Jurkat, Clone E6-1 (cell line): ENCODE results near the gene AATF.

Source experiments
- DNase-seq: peaks from one replicate; pipeline ENCODE4 v3.0.0-alpha.2; 2011; ENCODE audit warnings: low read depth, low spot score
- H3K4me3 ChIP-seq: 2 replicates; pipeline ENCODE4 v1.5.1; 2011; ENCODE audit warnings: mild to moderate bottlenecking, low read length, control low read depth, moderate library complexity

Gene AATF

DNA sequence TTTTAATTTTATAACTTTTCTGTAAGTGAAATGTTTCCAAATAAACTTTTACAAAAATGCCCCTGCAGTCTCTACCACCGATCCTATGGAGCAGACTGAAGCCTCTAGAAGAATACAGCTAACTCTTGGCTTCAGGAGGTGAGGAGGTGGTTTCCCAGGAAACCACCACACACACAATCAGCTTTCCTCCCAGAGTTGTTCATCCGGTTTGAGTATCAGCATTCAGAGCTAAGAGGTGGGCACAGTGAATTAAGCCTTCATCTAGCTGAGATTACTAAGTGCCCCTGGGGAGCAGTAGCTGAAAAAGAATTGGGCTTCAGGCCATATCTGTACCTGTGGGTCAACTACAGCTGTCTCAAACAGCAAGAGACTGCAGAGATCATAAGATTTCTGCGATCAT is 139.7 kb downstream of the AATF start:
- DNase-seq, result peak; percentile 18
- H3K4me3 ChIP-seq, result no peak overlapping the region

DNA sequence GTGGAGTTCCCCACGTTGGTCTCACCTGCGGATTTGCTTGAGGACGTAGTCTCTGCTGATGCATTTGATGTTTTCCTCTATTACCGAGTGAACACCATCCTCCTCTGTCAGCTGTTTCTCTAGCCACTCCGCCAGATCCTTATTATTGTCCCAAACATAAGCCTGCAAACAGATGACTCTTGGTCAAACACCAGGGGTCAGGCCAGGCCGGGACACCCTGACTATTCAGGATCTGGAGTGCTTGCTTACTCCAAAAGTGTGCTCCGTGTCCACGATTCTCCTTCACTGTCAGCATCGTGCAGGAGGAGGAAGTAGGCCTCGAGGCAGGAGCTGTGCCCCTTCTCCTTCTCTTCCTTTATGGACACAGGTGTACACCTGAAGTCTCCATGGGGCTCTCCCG is 140.2 kb downstream of the AATF start:
- DNase-seq, result no peak
- H3K4me3 ChIP-seq, result no peak overlapping the region

DNA sequence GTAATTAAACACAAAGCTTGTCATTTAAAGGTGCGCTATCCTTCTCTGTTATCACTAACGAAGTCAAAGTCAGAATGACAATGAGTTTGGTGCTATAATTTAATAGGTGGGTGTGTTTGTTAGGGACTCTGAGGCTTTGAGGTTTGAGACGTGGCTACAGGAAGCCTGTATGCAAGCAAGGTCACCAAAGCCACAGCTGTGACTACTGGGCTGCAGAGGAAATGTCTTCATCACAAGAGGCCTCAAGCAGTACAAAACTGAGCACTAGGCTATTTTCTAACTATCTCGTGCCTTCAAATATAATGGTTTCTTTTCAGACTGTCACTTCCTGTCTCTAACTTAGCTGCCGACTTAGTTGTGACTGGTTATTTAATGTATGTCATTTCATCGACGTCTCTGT is 141.2 kb downstream of the AATF start:
- DNase-seq, result peak; percentile 62
- H3K4me3 ChIP-seq, result no peak overlapping the region

GRCh38 chr17:37090941-37091340 is 142.2 kb downstream of the AATF start:
- DNase-seq, result no peak
- no peak overlapping the region for H3K4me3 ChIP-seq

- no peak for DNase-seq
- H3K4me3 ChIP-seq, result no peak overlapping the region
These were observed 143.3 kb downstream of the AATF start for GRCh38 chr17:37092071-37092470.

GRCh38 chr17:37092701-37093100 is 143.9 kb downstream of the AATF start:
- H3K4me3 ChIP-seq, result no peak overlapping the region
- DNase-seq, result no peak

DNA sequence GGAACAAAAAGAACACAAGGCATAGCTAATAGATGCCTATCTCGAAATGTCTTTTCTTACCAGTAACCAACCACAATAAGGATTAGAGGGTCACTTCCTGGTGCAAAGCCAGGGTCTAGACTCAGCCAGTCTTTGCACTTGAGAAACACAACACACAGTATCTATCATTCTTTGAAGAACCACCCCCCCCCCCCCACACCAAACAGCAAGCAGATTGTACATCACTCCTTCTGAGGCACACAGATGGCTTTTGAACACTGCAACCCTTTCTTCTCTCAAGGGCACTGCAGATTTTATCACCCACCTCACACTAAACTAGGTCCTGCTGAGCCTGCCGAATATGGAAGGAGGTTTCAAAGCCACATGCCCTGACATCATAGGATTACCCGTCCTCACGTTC is 145.6 kb downstream of the AATF start:
- no peak overlapping the region for H3K4me3 ChIP-seq
- DNase-seq, result peak; percentile 77

DNA sequence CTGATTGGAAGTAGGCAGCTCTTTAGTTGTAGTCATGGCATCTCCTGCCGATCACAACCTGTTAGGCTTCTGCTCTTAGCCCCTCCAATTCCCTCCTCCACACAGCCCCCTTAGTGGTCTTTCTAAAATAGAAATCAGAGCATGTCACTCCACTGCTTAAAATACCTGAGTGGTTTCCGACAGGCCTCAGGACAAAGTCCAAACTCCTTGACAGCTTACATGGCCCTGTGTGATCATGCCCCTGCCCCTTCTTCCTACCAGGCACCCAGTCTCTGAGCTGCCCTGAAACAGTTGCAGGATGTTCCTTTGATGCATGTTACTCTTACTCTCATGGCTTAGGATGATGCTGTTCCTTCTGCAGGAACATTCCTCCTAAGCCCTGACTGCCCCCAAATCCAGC is 147.3 kb downstream of the AATF start:
- no peak overlapping the region for H3K4me3 ChIP-seq

GRCh38 chr17:37097154-37097553 is 148.4 kb downstream of the AATF start:
- no peak overlapping the region for H3K4me3 ChIP-seq
- DNase-seq, result no peak

More for the DNA sequence above, 147.3 kb downstream of the AATF start:
- DNase-seq, result no peak

DNA sequence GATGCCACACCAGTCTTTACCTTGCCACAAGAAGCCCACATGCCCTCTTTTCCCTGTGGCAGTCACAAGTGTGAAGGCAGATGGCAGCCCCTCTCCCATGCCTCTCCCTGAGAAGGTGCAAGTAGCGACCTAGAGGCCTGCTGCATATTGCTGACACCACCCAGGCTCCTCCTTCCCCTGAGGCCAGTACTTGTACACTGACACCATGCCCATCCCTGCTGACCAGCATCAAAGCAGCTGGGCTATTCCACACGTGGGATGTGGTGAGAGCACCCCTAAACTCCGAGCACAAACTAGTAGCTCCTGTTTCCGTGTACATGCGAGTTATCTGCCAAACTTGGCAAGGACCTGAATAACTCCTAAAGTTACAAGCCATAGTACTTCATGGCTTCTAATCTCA is 149.4 kb downstream of the AATF start:
- no peak for DNase-seq
- no peak overlapping the region for H3K4me3 ChIP-seq

GRCh38 chr17:37098910-37099664 is 150.3 kb downstream of the AATF start:
- DNase-seq, result no peak
- no peak overlapping the region for H3K4me3 ChIP-seq

DNA sequence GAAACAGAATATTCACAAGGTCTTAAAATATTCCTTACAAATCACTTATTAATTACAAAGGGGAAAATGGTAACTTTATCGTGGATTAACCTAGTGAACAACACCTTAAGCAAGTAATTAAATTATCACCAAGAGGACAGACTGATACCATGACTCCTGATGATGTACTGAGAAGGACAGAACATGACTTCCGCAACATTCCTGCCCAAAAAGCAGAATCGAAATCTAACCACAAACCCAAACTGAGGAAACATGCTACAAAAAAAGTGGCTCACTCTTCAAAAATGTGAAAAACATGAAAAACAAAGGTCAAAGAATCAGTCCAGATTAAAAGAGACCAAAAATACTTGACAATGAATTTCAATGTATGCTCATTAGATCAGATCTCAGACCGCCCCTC is 151.5 kb downstream of the AATF start:
- no peak for DNase-seq

DNA sequence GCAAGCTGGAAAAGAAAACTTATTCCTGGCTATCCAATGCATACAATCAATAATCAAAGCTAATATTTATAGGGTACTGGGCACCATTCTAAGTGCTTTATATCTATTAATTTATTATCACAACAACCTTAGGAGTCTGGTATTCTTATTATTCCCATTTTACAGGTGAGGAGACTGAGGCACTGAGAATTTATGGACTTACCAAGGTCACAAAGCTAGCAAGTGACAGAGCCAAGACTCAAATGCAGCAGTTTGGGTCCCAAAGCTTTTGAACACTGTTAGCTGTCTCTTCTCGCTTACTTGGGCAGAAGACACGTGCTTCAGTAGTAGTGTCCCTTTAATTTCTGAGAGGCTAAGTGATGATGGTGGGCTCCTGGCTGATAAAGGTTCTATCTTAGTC is 152.6 kb downstream of the AATF start:
- no peak for DNase-seq
- H3K4me3 ChIP-seq, result no peak overlapping the region

More for the DNA sequence above, 151.5 kb downstream of the AATF start:
- no peak overlapping the region for H3K4me3 ChIP-seq

DNA sequence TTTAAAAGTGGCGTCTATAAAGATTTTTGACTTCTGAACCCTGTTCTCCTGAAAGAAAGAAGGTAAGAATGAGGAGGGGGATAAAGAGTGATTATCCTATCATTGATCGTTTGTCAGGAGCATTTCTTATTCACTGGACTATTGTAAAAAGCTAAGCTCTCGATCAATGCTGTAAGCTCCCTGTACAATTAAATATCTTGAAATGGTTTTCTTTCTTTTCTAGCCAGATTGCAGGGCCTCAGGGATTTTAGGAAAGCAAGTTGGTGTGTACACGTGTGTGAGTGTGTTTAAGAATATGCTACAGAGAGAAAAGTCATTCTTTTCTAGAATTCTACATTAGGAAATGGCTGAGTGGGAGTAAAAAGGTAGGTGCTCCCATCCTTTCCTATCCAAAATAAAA is 154.5 kb downstream of the AATF start:
- no peak for DNase-seq
- no peak overlapping the region for H3K4me3 ChIP-seq

DNA sequence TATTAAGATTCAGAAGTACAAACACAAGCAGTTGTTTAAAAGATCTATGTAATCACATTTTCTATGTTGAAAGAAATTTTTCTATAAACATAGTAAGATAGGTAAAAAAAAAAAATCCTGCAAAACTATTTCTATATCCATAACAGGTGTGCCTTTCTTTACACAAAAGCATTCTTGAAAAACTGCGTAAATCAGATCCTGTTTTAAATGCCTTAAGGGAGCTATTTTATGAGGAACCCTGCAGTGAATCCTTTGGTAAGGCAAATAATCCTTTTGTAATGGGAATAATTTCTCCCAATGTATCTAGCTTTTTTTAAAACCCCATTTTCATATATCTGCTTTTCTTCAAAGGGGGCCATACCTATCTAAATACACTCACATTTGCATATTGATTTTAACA is 157.3 kb downstream of the AATF start:
- no peak for DNase-seq
- H3K4me3 ChIP-seq, result no peak overlapping the region
